Caco-2 (cell line): ENCODE measurements around the gene MRPS15. TPM values are rescaled to one million over a fixed set of nuclear protein-coding genes. Genes with fewer than 3 reads are reported as not detected.
"Not testable (repeated sequence)": the region's sequence is repeated elsewhere in the genome, so short reads cannot be mapped to it uniquely, and the experiment has no call there.

ENCODE experiments used
- BruUV-seq: library from RNA; stranded (reverse); fragments of 400-500 nt; replicated peaks from 2 replicates; lab custom pipeline; 2021; lab: Mats Ljungman, UMichigan
- CTCF ChIA-PET: fragments of 300-600 bp; sonication (Branson Sonifier 250); formaldehyde crosslinking; loops from one replicate; lab custom pipeline; 2022; ENCODE audit warnings: antibody characterized with exemption; lab: Charles Lee
- POLR2A ChIA-PET: fragments of 300-600 bp; sonication (Branson Sonifier 250); formaldehyde crosslinking; loops from one replicate; lab custom pipeline; 2022; ENCODE audit warnings: antibody characterized with exemption; lab: Charles Lee
- DNase-seq, 2 experiments: peaks; one replicate each; pipeline versions ENCODE4 v3.0.0 to v3.0.0-alpha.2; 2020 to 2022
- H3K27me3 ChIP-seq: replicated peaks from 2 replicates; pipeline ENCODE4 v1.6.0; 2011; ENCODE audit warnings: low read length; ENCODE audit not compliant: control insufficient read depth, insufficient read depth
- H3K36me3 ChIP-seq: 2 replicates; pipeline ENCODE4 v1.5.1; 2011; ENCODE audit warnings: low read length; ENCODE audit not compliant: control insufficient read depth, insufficient read depth
- H3K4me1 ChIP-seq: fragments of 250-450 bp; sonication (Bioruptor Pico); 2 replicates; pipeline ENCODE4 v1.5.1; 2020; ENCODE audit warnings: mild to moderate bottlenecking
- H3K4me3 ChIP-seq: 2 replicates; pipeline ENCODE4 v1.5.1; 2011; ENCODE audit warnings: low read depth, mild to moderate bottlenecking, control low read depth, low read length
- H3K9me3 ChIP-seq: fragments of 250-450 bp; sonication (Bioruptor Pico); 2 replicates; pipeline ENCODE4 v1.5.1; 2020; ENCODE audit warnings: mild to moderate bottlenecking, moderate library complexity
- H3K27ac Mint-ChIP-seq: one replicate; pipeline ENCODE4 v1.8.0; 2022; ENCODE audit warnings: mixed read lengths; ENCODE audit not compliant: unreplicated experiment
- H3K27me3 Mint-ChIP-seq: one replicate; pipeline ENCODE4 v1.8.0; 2022; ENCODE audit warnings: mixed read lengths; ENCODE audit not compliant: insufficient read depth, unreplicated experiment
- H3K36me3 Mint-ChIP-seq: one replicate; pipeline ENCODE4 v1.8.0; 2022; ENCODE audit warnings: mild to moderate bottlenecking, mixed read lengths; ENCODE audit not compliant: insufficient read depth, unreplicated experiment
- H3K4me1 Mint-ChIP-seq: one replicate; pipeline ENCODE4 v1.8.0; 2022; ENCODE audit warnings: low read depth, mixed read lengths; ENCODE audit not compliant: unreplicated experiment
- H3K4me3 Mint-ChIP-seq: one replicate; pipeline ENCODE4 v1.8.0; 2022; ENCODE audit warnings: mild to moderate bottlenecking, moderate library complexity, mixed read lengths; ENCODE audit not compliant: unreplicated experiment
- H3K9me3 Mint-ChIP-seq: one replicate; pipeline ENCODE4 v1.8.0; 2022; ENCODE audit warnings: mixed read lengths; ENCODE audit not compliant: unreplicated experiment
- CTCF ChIP-seq, 2 experiments: fragments of 200-600 bp in 1 of 2; IDR thresholded peaks; 1 replicate in 1 of 2; 2 replicates in 1 of 2; pipeline versions ENCODE4 v1.5.1 to v1.8.0; 2011 to 2022; ENCODE audit warnings: antibody characterized with exemption in 1 of 2, control low read depth in 1 of 2, inconsistent platforms in 1 of 2, low read depth in 1 of 2, low read length in 1 of 2, mild to moderate bottlenecking in 1 of 2, moderate library complexity in 1 of 2; ENCODE audit not compliant: insufficient read depth in 1 of 2, severe bottlenecking in 1 of 2, unreplicated experiment in 1 of 2
- intact Hi-C: fragments of 100-400 bp; cut with micrococcal nuclease; formaldehyde crosslinking; loops from one replicate; pipeline ENCODE4 v1.10.0; 2022; ENCODE audit not compliant: unreplicated experiment
- total RNA-seq: library from RNA; stranded (reverse); gene quantifications from 2 replicates; pipeline ENCODE4 v1.2.3, GENCODE V29; 2022

Gene MRPS15
- total RNA-seq, 1 experiment from 2014 or later: 70.2 TPM

- Mint-ChIP-seq H3K27me3 (no peaks in the 10 kb centered on the region), H3K27ac (no peak overlapping the region), H3K36me3 (peaks cover 6% of the 10 kb centered on the region), H3K9me3 (no peaks in the 10 kb centered on the region), H3K4me1 (peaks cover 1% of the 10 kb centered on the region), H3K4me3 (no peak overlapping the region)
- Histone ChIP-seq H3K9me3 (no peaks in the 10 kb centered on the region), H3K36me3 (no peaks in the 10 kb centered on the region), H3K4me3 (no peak overlapping the region), H3K27me3 (no peaks in the 10 kb centered on the region), H3K4me1 (no peaks in the 10 kb centered on the region; the same call in 1 of the 2 replicates)
- BruUV-seq: no TSS peak
- POLR2A ChIA-PET: no interaction called here
- no peak for DNase-seq
- intact Hi-C loops: no loop called here
- TF ChIP-seq CTCF (IDR thresholded peaks at IDR 0.05; ENCODE audit: insufficient read depth in 1 of 2, low read depth in 1 of 2, low read length in 1 of 2, severe bottlenecking in 1 of 2, unreplicated experiment in 1 of 2): no peak
- CTCF ChIA-PET: no interaction called here
These were observed 30.8 kb upstream of the MRPS15 start for GRCh38 chr1:36494971-36495370.

GRCh38 chr1:36493524-36493923 lies 29.3 kb upstream of the MRPS15 start:
- Histone ChIP-seq H3K9me3 (no peaks in the 10 kb centered on the region), H3K36me3 (no peaks in the 10 kb centered on the region), H3K4me1 (peaks cover 14% of the 10 kb centered on the region), H3K27me3 (no peaks in the 10 kb centered on the region), H3K4me3 (no peak overlapping the region)
- ChIA-PET CTCF (no interaction called here), POLR2A (no interaction called here)
- Mint-ChIP-seq H3K4me1 (peaks cover 12% of the 10 kb centered on the region), H3K4me3 (no peak overlapping the region), H3K27me3 (no peaks in the 10 kb centered on the region), H3K36me3 (peaks cover 6% of the 10 kb centered on the region), H3K9me3 (no peaks in the 10 kb centered on the region), H3K27ac (no peak overlapping the region)
- TF ChIP-seq CTCF (IDR thresholded peaks at IDR 0.05; ENCODE audit: insufficient read depth in 1 of 2, low read depth in 1 of 2, low read length in 1 of 2, severe bottlenecking in 1 of 2, unreplicated experiment in 1 of 2): no peak
- BruUV-seq: no TSS peak
- DNase-seq: no peak
- intact Hi-C loops: no loop called here

GRCh38 chr1:36492491-36492890 lies 28.3 kb upstream of the MRPS15 start:
- Histone ChIP-seq H3K36me3 (no peaks in the 10 kb centered on the region), H3K27me3 (no peaks in the 10 kb centered on the region), H3K4me1 (peaks cover 25% of the 10 kb centered on the region), H3K9me3 (no peaks in the 10 kb centered on the region), H3K4me3 (no peak overlapping the region)
- TF ChIP-seq CTCF (IDR thresholded peaks at IDR 0.05; ENCODE audit: insufficient read depth in 1 of 2, low read depth in 1 of 2, low read length in 1 of 2, severe bottlenecking in 1 of 2, unreplicated experiment in 1 of 2): no peak
- Mint-ChIP-seq H3K4me3 (no peak overlapping the region), H3K9me3 (no peaks in the 10 kb centered on the region), H3K36me3 (peaks cover 6% of the 10 kb centered on the region), H3K27ac (no peak overlapping the region), H3K27me3 (no peaks in the 10 kb centered on the region), H3K4me1 (peaks cover 12% of the 10 kb centered on the region)
- intact Hi-C loops: no loop called here
- POLR2A ChIA-PET: no interaction called here
- peak in 1 of 2 experiments; percentile 1 for DNase-seq
- CTCF ChIA-PET: no interaction called here
- BruUV-seq: no TSS peak

- intact Hi-C loops, H3K36me3 Mint-ChIP-seq, BruUV-seq, H3K36me3 ChIP-seq, H3K27me3 ChIP-seq, POLR2A ChIA-PET, H3K4me3 ChIP-seq, CTCF ChIA-PET, H3K27me3 Mint-ChIP-seq, H3K9me3 ChIP-seq, H3K9me3 Mint-ChIP-seq, H3K4me3 Mint-ChIP-seq: not testable (repeated sequence)
- H3K27ac Mint-ChIP-seq: peak overlapping the region; percentile 25
- peak; percentile 22 to 51 for DNase-seq
- H3K4me1 ChIP-seq: peaks cover 40% of the 10 kb centered on the region
- peaks cover 12% of the 10 kb centered on the region for H3K4me1 Mint-ChIP-seq
These were observed 25.3 kb upstream of the MRPS15 start for GRCh38 chr1:36489258-36490051.
